Hematopoietic multipotent progenitor cell treated with erythropoietin and hydrocortisone succinate and interleukin-3 and kit ligand, for 4 days (in vitro differentiated cells): ENCODE measurements around the gene RAPGEF5.
A peak's percentile ranks its signal among the peaks of the same experiment; 100 is the strongest.

ENCODE experiments used
- DNase-seq: peaks from one replicate; pipeline ENCODE4 v3.0.0-alpha.2; 2015

RAPGEF5 gene

GRCh38 chr7:22302193-22302592 is 54.8 kb downstream of the RAPGEF5 start:
- no peak for DNase-seq

- peak; percentile 28 for DNase-seq
Observed at GRCh38 chr7:22301790-22302189, 55.2 kb downstream of the RAPGEF5 start.

- DNase-seq: no peak
Observed at GRCh38 chr7:22300839-22301238, 56.1 kb downstream of the RAPGEF5 start.

DNA sequence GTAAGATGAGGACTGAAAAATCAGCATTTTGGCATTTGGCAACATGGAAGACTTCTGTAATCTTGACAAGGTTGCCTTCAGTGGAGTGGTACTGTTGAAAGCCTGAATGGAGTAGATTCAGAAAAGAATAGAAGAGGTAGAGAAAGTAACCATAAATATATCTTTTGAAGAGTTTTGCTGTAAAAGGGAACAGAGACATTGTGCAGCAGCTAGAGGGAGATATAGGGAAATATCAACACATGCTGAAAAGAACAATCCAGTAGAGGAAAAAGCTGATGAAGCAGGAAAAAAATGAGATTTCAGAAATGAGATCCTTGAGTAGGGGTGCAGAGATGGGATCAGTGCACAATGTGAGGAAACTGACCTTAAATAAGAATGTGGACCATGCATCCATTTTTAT is 60.0 kb downstream of the RAPGEF5 start:
- DNase-seq: no peak

DNA sequence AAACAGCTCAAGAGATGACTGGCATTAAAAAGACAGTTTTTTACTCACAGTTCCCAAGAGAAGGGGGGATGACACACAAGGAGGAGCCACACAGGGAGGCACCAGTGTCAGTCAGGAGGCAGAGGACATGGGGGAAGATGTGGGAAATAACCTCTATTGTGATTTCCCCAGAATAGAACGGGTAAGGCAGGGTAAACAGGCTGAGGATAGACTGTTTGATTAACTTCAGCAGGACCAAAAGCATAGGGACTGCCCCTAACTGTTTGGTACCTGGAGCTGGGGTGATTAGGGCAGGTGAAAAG is 60.7 kb downstream of the RAPGEF5 start:
- DNase-seq: no peak

DNA sequence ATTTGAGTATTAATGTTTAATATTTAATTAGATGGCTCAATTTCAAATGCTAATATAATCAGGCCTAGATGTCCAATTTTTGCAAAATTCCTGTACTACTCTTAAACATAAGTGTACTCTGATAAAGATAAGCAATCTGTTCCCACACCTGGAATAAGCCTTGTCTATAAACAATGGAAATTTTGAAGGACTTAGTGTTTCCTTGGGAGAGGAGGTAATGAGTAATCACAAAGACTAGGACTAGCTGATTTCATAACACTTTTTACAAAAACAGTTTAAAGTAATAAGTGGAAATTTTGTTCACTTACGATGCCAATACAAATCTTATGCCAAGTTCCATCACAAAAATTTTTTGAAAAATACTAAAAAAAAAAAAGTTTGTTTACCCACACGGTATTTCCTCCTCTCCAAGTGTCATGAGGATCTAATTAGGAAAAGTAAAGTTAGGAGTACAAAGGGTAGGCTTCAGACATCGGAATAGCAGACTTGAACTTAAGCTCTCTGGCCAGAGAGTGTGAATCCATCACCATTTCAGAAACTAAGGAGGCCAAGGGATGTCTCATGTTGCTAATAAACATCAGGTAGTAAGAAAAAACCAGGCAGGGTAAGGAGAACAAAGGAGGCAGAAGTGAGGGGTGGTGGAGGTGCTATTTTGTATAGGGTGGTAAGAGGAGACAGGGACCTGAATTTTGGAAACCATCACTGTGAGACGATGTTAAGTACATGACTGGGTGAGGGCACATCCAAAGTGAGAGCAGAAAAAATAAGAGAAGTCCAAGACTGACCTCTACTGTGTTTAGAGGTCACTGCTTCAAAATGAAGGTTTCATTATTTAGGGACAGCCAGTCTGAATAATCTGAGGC is 61.3 kb downstream of the RAPGEF5 start:
- DNase-seq: peak; percentile 14

DNA sequence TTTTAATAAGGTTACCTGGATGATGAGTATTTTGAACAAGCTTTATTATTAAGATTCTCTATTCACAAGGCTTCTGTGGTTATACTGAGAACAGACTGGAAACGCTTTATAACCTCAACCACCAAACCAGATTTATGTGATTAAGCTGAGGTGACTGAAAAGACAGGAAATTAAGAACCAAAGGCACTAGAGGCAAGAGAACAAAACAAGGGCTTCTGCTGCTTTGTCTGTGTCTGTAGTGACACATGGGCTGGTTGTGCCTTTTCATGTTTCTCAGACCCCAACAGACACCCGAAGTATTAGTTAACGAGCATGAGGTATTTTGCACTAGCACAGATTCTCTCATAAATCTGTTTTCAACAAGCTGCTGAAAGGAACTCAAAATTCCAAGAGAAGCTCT is 64.4 kb downstream of the RAPGEF5 start:
- peak; percentile 41 for DNase-seq

DNA sequence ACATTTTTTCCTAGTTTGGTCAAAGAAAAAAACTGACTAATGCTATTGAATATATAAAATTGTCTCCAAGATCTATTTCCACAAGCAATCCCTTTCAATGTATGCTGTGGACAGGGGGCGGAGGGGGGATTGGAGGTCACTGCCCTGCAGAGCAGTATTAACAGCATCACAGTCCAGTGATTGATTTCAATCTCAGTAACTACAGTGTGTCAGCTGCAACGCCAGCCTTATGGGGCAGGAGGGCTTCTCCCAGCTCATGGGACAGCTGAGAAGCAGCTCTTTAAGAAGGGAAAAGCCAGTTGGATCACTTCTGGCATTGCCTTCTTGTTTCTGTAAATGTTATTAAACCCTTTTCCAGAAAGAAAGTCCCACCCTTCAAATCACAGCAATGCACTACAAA is 65.0 kb downstream of the RAPGEF5 start:
- DNase-seq: no peak

- DNase-seq: peak; percentile 24
Observed at GRCh38 chr7:22288202-22288601, 68.8 kb downstream of the RAPGEF5 start.

DNA sequence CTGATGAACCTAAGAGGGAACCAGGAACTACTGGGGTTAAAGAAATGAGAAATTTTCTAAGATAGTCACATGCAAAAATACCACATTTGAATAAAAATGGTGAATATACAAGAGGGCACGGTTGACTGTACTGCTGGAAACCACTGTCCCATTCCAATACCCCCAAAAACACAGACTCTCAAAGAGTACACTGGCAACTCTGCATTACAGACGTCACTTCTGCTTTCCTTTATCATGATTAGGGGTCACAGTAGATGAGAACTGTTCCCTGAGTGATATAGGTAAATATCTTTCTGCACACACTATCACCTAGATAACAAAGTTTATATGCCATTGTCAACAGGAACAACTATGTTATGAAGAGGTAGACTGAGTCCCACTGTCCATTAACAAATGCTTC is 69.5 kb downstream of the RAPGEF5 start:
- peak; percentile 36 for DNase-seq

GRCh38 chr7:22286436-22286835 is 70.5 kb downstream of the RAPGEF5 start:
- no peak for DNase-seq

GRCh38 chr7:22281481-22281880 is 75.5 kb downstream of the RAPGEF5 start:
- DNase-seq: peak; percentile 35

- DNase-seq: no peak
Observed at GRCh38 chr7:22280031-22280430, 76.9 kb downstream of the RAPGEF5 start.

GRCh38 chr7:22278660-22279059 is 78.3 kb downstream of the RAPGEF5 start:
- DNase-seq: no peak

DNA sequence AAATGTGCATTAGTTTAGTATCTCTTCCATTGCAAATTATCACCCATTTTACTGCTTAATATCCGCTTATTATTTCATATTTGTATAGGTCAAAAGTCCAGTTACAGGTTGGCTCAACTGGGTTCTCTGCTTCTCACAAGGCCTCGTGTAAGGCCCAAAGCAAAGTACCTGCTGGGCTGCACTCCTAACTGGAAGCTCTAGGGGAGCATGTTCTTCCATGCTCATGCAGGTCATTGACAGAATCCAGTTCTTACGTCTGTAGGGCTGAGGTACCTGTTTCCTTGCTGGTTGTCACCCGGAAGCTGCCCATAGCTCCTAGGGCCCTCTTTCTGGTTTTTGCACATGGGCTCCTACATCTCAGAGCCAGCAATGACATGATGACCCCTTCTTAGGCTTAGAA is 79.6 kb downstream of the RAPGEF5 start:
- no peak for DNase-seq

- no peak for DNase-seq
Observed at GRCh38 chr7:22275661-22276060, 81.3 kb downstream of the RAPGEF5 start.

DNA sequence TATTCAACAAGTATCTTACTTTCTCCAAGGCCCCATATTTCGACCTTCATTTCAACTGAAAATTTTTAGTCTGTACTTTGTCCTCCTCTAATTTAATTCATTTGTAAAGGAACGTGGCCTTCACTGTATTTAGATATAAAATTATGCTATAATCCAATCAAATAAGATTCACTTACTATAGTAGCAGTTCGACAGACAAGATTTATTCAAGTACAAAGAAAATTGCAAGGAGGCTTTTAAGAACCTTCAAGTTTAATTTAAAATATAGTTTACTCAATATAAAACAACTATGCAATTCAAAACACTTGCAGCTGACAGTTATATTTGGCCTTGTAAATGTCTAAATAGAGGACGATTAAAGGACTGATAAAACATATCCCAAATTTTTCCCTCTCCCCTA is 85.6 kb downstream of the RAPGEF5 start:
- no peak for DNase-seq

GRCh38 chr7:22270371-22270770 is 86.6 kb downstream of the RAPGEF5 start:
- DNase-seq: no peak

GRCh38 chr7:22269963-22270362 is 87.0 kb downstream of the RAPGEF5 start:
- DNase-seq: no peak

DNA sequence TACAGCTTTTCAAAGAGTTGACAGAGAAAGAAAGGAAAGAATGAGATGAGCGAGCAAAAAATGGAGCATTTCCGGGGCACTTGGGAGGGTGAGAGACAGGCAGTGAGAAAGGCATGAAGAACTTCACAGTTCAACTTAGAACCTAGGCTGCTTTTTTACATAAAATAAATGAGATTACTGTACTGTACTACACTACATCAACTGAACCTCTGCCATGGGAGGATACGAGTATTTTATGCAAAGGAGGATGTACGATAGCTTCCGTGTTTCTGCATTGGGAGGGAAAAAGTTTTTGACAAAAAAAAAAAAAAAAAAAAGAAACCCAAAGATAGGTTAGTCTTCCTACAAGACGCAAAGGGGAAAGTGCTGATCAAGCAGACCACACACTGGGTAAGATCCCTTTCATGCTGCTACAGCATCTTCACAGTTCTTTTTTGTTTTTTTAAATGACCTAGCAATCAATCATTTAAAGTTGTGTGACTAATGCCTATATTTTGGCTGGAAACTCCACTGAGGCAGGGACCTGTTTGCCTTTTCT is 88.0 kb downstream of the RAPGEF5 start:
- no peak for DNase-seq

DNA sequence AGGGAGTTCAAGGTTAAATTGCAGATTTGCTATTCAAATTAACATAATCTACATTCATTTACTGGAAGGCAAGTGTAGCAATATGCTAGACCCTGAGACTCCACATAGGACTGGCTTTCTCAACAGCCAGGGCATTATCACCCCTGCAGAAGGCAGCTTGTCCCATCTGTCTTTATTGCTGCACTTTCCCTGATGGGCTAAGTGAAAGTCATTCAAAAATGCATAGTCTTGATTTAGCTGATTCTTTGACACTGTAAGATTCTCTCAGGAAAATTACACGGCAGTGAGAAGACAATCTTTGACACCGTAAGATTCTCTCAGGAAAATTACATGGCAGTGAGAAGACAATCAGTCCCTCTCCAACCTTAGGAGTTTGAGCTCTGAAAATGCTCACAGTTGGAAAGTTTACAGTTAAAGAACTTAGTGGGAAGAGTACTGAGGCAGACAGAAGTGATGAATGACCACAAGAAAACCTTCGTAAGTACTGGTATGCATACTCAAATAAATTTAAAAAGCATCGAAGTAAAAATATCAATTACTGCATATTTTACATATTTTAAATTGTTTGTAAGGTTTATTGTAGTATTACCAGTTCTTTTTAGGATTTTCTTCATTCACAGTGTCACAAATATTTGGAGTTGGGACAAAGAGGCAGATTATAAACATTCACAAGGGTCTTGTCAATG is 88.9 kb downstream of the RAPGEF5 start:
- no peak for DNase-seq

DNA sequence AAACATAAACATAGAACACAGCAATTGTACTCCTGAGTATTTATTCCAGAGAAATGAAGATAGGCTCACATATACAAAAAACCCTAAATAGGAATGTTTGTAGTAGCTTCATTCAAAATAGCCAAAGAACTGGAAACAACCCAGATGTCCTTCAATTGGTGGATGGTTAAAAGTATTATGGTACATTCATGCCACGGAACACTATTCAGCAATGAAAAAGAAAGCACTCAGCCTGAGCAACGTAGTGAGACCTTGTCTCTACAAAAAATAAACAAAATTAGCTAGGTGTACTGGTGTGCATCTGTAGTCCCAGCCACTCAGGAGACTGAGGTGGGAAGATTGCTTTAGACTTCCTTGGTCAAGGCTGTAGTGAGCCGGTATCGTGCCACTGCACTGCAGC is 94.4 kb downstream of the RAPGEF5 start:
- no peak for DNase-seq

DNA sequence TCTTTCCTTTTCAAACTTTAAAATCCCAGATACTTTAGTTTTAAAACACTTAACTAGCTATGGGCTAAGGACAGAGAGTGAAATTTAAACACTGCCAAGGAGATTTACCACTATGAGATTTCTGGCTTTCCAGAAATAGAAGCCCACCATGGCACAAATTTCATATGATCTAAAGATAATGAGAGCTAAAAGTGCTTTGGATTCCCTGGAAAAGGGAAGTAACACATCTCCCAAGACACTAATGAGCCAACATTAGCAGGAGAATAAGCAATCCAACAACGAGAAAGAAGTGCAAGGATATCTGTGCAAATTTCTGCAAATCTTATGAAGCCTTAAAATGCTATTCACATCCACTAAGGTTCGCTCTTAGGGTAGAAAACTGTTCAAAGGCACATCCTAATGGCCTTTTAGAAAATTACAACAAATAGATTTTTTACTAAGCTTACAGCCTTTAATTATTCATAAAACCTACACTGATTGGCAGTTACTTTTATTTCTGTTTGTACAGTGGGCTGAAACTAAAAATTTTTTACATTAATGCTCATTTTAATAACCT is 100.3 kb downstream of the RAPGEF5 start:
- DNase-seq: peak; percentile 9

DNA sequence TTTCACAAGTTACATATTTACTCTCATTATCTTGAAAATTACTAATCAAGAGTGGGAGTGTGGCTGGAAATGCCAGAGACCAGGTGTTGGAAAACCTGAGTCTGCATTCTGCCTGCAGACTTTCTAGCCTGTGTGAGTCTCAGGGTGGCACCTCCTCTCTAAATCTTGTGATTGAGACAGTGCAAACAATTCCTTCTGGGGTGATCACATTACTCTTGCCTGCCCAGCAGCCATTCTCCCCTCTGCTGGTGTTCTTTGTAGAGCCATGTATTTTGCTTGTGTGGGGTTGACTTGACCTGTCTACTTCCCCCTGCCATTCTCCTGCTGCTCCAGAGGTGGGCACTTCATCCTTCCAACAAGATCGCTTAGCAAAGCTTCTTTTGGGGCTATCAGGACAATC is 101.1 kb downstream of the RAPGEF5 start:
- no peak for DNase-seq
